Measurements from ENCODE around the gene HRH3. TPM values are rescaled to one million over a fixed set of nuclear protein-coding genes. Genes with fewer than 3 reads are reported as not detected.

The HRH3 gene
- total RNA-seq, 1 donor = not detected

- no peak for DNase-seq (ENCODE audit: low read depth)
- no peak for TF ChIP-seq CTCF (IDR thresholded peaks at IDR 0.05; ENCODE audit: insufficient read depth, low read depth, low read length)
- no peak overlapping the region for H3K4me3 ChIP-seq (ENCODE audit: low read depth, low read length)
Measured at GRCh38 chr20:62232194-62232593, 12.1 kb upstream of the HRH3 start.

- DNase-seq (ENCODE audit: low read depth) = no peak
- no peak for TF ChIP-seq CTCF (IDR thresholded peaks at IDR 0.05; ENCODE audit: insufficient read depth, low read depth, low read length)
- no peak overlapping the region for H3K4me3 ChIP-seq (ENCODE audit: low read depth, low read length)
Measured at GRCh38 chr20:62231292-62231691, 11.2 kb upstream of the HRH3 start.

GRCh38 chr20:62230696-62231095, 10.6 kb upstream of the HRH3 start:
- H3K4me3 ChIP-seq (ENCODE audit: low read depth, low read length) = no peak overlapping the region
- TF ChIP-seq CTCF (IDR thresholded peaks at IDR 0.05; ENCODE audit: insufficient read depth, low read depth, low read length) = no peak
- no peak for DNase-seq (ENCODE audit: low read depth)

GRCh38 chr20:62230276-62230675, 10.2 kb upstream of the HRH3 start:
- no peak for DNase-seq (ENCODE audit: low read depth)
- no peak overlapping the region for H3K4me3 ChIP-seq (ENCODE audit: low read depth, low read length)
- TF ChIP-seq CTCF (IDR thresholded peaks at IDR 0.05; ENCODE audit: insufficient read depth, low read depth, low read length) = no peak

- DNase-seq (ENCODE audit: low read depth) = no peak
- H3K4me3 ChIP-seq (ENCODE audit: low read depth, low read length) = no peak overlapping the region
- TF ChIP-seq CTCF (IDR thresholded peaks at IDR 0.05; ENCODE audit: insufficient read depth, low read depth, low read length) = no peak
Measured at GRCh38 chr20:62229667-62230066, 9.6 kb upstream of the HRH3 start.

GRCh38 chr20:62228982-62229545, 9.0 kb upstream of the HRH3 start:
- TF ChIP-seq CTCF (IDR thresholded peaks at IDR 0.05; ENCODE audit: insufficient read depth, low read depth, low read length) = no peak
- DNase-seq (ENCODE audit: low read depth) = no peak

More at GRCh38 chr20:62228982-62229545, 9.0 kb upstream of the HRH3 start:
- no peak overlapping the region for H3K4me3 ChIP-seq (ENCODE audit: low read depth, low read length)
